Stimulated activated CD4-positive, alpha-beta T cell treated with anti-CD3 and anti-CD28 coated beads, Interleukin-2, amount 100 ng/mL, for 4 hours (primary cell): ENCODE data around the gene TTC29.
"Not testable (repeated sequence)": the region's sequence is repeated elsewhere in the genome, so short reads cannot be mapped to it uniquely, and the experiment has no call there.

Source experiments
- DNase-seq: peaks from one replicate; pipeline ENCODE4 v3.0.0-alpha.2; 2020; ENCODE audit warnings: low read depth

The TTC29 gene

DNA sequence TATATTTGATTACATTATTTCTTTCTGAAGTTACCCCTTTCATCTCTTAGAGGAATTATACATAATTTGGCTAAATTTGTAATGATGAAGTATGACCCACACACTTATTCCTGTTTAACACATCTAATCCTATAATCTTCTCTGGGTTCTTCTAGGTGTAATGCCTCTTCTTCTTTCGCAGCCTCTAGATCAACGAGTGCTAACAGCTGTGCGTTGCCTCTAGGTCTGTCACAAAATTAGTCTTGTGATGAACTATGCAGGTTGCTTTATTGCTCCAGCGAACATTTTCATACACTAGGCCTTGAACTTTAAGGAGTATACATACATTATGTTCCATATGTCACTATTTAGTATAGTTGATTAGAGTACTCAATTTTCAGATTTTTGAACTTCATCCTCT, 89.9 kb downstream of the TTC29 start:
- no peak for DNase-seq

GRCh38 chr4:146852360-146852759, 93.3 kb downstream of the TTC29 start:
- no peak for DNase-seq

GRCh38 chr4:146847345-146847744, 98.3 kb downstream of the TTC29 start:
- DNase-seq, result no peak

DNA sequence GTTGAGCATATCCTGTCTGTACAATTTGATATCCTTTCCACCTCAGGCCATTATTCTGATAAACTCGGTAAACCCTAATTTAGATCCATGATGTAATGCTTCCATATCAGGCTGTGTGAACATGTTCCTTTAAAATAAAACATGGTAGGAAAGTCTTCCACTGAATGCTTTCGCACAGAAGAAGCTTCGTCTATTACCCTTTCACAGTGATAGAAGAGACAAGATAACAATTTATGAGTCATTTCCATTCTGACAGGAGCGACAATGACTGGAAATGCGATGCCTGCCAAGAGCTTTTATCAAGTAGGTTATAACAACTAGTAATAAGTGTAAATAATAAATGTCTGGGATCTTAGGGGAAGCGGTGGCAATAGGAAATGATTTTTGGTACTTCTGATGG, 98.8 kb downstream of the TTC29 start:
- no peak for DNase-seq

- no peak for DNase-seq
These were observed 100.9 kb downstream of the TTC29 start for GRCh38 chr4:146844761-146845160.

- DNase-seq, result no peak
These were observed 102.8 kb downstream of the TTC29 start for GRCh38 chr4:146842876-146843275.

DNA sequence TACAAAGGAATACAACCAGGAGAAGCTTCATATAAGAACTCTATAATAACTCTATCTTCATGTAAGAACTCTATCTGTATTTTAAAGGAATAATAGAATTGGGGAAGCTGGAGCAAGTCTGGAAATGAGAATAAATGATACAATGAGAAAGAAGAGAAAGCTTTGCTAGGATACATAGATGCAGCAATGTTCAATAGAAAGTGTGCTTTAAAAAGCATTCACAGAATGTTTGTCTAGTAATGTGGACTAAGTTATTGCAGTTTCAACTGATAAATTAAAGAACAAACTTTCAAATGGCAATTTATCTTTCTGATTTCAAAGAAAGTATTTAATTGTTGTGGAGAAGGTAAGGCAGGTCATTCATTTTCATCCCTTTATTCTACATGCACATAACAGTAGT, 104.9 kb downstream of the TTC29 start:
- no peak for DNase-seq

GRCh38 chr4:146835096-146835495, 110.6 kb downstream of the TTC29 start:
- no peak for DNase-seq

DNA sequence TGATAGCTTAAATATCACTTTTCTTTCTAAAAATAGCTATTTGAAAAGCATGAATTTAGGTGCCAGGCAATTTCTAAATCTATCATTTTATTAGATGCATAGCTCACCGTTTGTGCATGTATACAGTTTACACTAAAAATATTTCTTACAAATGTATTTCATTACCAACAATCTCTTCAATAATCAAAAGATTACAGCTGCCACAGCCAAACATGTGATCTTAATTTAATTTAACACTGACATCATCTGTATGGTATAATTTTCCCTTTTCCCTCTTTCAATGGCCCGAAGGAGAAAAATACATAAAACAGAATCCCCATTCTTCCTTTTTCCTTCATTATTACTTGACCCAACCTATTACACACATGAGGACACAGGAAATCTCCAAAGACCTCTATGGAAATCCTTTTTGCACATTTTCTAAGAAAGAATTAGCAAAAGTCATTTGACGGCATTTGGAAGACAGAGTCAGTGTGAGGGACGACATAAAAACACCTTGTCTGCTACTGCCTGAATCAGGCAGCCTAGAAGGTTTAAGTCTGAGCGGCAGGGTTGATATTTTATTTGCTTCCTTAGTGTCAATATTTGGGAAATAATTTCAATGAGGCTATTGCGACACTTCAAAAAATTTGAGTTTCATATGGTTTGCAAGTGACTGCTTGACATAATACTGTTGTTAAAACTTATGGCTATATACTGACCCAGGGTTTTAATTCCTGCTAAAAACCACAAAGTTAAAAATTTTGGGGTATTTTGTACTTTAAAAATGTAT, 111.2 kb downstream of the TTC29 start:
- DNase-seq, result no peak

DNA sequence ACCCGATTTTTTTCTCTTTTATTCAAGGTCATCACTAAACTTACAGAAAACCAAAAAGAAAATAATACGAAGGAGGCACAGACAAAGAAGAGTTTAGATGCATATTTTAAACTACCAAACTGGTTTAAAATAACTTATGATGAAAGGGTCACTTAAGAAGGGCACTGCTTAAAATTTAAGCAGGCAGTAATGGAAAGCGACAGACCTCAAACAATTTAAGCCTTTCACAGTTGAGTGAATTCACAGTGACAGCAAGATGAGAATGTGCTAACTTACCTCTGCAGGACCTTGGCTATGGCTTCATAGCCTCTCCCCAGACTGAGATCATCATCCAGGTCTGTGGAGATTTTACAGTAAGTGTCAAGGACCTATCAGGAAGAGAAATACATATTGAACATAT, 112.1 kb downstream of the TTC29 start:
- no peak for DNase-seq

GRCh38 chr4:146822980-146823379, 122.7 kb downstream of the TTC29 start:
- not testable (repeated sequence) for DNase-seq

DNA sequence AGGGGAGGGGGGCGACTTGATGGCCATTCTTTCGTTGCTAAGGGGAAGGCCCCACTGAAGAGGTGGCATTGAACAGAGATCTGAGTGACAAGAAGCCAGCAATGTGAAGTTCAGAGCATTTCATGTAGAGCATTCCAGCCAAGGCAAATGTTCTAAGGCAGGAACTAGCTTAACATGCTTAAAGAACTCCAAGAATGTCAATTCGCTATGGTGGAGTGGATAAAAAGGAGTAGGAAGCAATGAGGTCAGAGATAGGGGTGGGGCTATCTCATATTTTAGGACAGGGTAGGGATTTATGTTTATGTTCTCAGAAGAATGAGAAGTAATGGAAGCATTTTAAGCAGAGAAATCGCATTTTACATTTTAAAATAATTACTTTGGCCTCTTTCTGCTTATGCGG, 130.9 kb downstream of the TTC29 start:
- DNase-seq, result no peak

DNA sequence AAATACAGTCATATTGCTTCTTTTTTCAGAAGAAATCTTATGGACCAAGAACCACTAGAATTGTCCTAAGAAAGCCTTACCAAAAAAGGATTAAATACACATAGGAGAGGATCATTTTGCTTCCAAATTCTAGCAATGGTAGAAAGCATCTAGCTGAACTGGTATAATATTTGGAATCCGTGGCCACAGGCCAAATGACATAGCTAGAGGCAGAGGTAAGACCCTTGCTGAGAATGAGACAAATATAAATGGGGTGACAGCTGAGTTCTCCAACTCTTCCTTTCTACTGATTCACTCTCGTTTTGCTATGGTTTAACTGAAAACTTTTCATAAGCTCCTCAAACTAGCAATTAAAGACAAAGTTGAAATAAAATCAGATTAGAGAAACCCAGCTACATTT, 150.0 kb downstream of the TTC29 start:
- no peak for DNase-seq

DNA sequence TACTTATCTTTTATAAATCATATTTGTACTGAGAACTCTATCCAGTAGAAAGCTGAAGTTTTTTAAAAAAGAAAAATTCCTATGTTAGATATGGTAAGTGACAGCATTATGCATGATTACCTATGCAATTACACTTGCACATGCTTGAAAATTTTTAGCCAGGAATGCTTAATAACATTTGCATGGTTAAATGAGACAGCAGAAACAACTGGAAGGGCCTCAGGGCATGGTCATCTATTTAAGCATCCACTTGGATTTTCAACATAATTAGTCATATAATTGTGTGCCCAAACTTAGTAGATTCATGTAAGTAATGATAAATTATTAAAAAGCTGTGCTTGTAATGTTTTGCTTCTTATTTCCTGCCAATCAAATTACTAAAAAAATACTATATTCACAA, 151.9 kb downstream of the TTC29 start:
- no peak for DNase-seq

- no peak for DNase-seq
These were observed 154.2 kb downstream of the TTC29 start for GRCh38 chr4:146791439-146791838.

DNA sequence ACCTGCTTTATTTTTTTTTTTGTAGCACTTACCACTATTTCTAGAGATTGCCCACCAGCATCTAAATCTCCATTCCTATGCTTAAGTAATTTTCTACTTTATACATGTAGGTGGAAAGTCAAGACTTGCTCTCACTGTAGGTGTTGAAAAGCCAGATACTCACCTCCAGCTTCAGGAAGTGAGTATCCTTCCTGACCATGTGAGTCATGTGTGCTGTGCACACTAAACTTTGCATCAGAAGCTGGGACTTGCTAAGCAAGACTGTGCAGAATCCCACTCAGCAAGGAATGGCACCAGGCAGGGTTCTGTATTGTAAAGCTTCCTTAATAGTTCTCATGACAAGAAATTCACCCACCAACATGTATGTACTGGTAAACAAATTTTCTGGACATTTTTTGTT, 155.1 kb downstream of the TTC29 start:
- DNase-seq, result no peak

DNA sequence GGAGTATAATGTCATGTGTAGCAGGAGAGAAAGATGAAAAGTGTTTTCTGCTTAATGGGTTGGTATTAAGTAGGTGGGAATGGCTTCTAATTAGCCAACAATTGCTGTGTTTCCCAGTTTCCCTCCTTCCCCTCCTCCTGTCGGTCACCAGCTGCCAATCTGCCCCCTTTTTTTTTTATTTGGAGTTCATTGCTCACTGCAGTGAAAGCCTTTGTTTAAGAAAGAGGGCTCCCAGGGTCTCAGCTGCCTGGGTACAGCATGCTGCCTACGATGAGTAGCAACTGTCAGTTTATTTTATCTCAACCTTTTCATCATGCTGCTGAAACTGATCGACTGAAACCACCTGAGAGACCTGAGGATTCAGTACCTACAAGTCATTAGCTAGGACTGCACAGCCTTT, 157.9 kb downstream of the TTC29 start:
- DNase-seq, result no peak

DNA sequence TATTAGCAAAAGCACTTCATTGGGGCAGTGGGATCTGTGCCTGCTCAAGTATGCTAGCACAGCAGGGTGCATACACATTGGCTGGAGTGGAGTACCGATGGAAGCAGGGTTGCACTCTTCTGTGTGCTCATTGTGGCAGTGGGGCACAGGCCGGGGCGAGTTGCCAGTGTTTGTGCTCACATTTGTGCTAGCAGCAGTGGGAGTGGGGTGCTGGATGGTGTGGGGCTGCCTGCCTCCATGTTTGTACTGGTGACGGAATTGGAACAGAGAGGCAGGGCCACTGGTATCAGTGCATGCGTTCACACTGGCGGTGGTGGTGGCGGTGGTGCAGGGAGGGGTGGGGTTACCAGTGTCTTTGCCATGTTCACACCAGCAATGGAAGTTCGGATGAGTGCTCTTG, 169.0 kb downstream of the TTC29 start:
- DNase-seq, result no peak

- no peak for DNase-seq
These were observed 182.1 kb downstream of the TTC29 start for GRCh38 chr4:146763560-146763959.

GRCh38 chr4:146762016-146762415, 183.6 kb downstream of the TTC29 start:
- no peak for DNase-seq

GRCh38 chr4:146742416-146742815, 203.2 kb downstream of the TTC29 start:
- DNase-seq, result no peak

DNA sequence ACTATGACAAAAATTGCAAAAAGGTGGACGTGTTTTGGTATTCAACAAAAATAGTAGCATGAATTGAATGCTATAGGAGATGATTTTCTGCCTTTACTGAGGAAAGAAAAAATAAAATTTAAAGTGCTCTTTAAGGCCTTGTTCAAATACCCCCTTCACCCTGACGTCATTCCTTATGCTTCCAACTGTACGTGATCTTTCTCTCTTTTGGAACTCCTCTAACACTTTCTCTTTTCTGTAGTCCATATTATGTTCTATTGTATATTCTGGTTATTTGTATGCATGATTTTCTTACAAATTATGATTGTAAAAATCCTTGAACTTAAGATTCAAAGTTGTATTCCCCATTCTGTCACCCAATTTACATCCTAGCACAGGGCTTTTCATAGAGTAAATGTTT, 206.5 kb downstream of the TTC29 start:
- DNase-seq, result no peak

DNA sequence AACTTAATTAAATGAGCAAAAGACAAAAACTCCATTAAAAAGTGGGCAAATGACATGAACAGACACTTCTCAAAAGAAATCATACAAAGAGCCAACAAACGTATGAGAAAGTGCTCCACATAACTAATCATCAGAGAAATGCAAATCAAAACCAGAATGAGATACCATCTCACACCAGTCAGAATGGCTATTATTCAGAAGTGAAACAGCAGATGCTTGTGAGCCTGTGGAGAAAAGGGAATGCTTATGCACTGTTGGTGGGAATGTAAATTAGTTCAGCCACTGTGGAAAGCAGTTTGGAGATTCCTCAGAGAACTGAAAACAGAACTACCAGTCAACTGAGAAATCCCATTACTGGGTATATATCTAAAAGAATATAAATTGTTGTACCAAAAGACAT, 222.1 kb downstream of the TTC29 start:
- DNase-seq, result not testable (repeated sequence)

GRCh38 chr4:146709956-146710355, 235.7 kb downstream of the TTC29 start:
- no peak for DNase-seq
